Duodenal mucosa (tissue), 2 donors: ENCODE data around the gene P4HA3.

Source experiments
- H3K27ac ChIP-seq: one replicate; pipeline ENCODE4 v1.7.0; 2013; ENCODE audit warnings: low read depth, low read length
- H3K27me3 ChIP-seq, 2 donors: one replicate each; pipeline ENCODE4 v1.7.0; 2013; ENCODE audit warnings: low read length in 2 of 2, control low read depth in 1 of 2; ENCODE audit not compliant: insufficient read depth in 2 of 2, control insufficient read depth in 1 of 2
- H3K36me3 ChIP-seq, 2 donors: one replicate each; pipeline ENCODE4 v1.7.0; 2013; ENCODE audit warnings: low read length in 2 of 2, control low read depth in 1 of 2; ENCODE audit not compliant: insufficient read depth in 2 of 2, control insufficient read depth in 1 of 2
- H3K4me1 ChIP-seq, 2 donors: one replicate each; pipeline ENCODE4 v1.7.0; 2013; ENCODE audit warnings: low read length in 2 of 2, control low read depth in 1 of 2; ENCODE audit not compliant: insufficient read depth in 2 of 2, control insufficient read depth in 1 of 2
- H3K4me3 ChIP-seq, 2 donors: one replicate each; pipeline ENCODE4 v1.7.0; 2013; ENCODE audit warnings: low read length in 2 of 2, low read depth in 1 of 2
- H3K9ac ChIP-seq, 2 donors: one replicate each; pipeline ENCODE4 v1.7.0; 2013; ENCODE audit warnings: low read length in 2 of 2, low read depth in 1 of 2
- H3K9me3 ChIP-seq, 2 donors: one replicate each; pipeline ENCODE4 v1.7.0; 2013; ENCODE audit warnings: low read length in 2 of 2, control low read depth in 1 of 2; ENCODE audit not compliant: control insufficient read depth in 1 of 2

The P4HA3 gene

GRCh38 chr11:74220376-74220775 is 91.1 kb downstream of the P4HA3 start:
- Histone ChIP-seq H3K36me3 (peaks cover 0 to under 1% of the 10 kb centered on the region in 2 donors), H3K27me3 (no peaks in the 10 kb centered on the region), H3K4me1 (no peaks in the 10 kb centered on the region), H3K4me3 (no peak overlapping the region), H3K9ac (no peak overlapping the region), H3K9me3 (no peaks in the 10 kb centered on the region), H3K27ac (no peak overlapping the region)
